Stimulated activated CD4-positive, alpha-beta T cell treated with anti-CD3 and anti-CD28 coated beads, TNF-alpha, amount 100 ng/mL, for 4 hours (primary cell): ENCODE data around the gene PPM1A.

Experiments
- DNase-seq, 3 experiments: peaks; one replicate each; pipeline ENCODE4 v3.0.0-alpha.2; 2020; ENCODE audit warnings: low read depth in 3 of 3

PPM1A gene

GRCh38 chr14:60248697-60249318 lies at the start of gene PPM1A:
TSS of gene PPM1A (plus strand) at chr14:60249221. CDS start at chr14:60282704, 33,483 bp downstream.
- peak; percentile 92 to 95 (median 93) for DNase-seq

- no peak for DNase-seq
These were observed 49.7 kb upstream of the PPM1A start for GRCh38 chr14:60199321-60199720.

GRCh38 chr14:60204104-60204842 lies 44.7 kb upstream of the PPM1A start:
- no peak for DNase-seq

DNA sequence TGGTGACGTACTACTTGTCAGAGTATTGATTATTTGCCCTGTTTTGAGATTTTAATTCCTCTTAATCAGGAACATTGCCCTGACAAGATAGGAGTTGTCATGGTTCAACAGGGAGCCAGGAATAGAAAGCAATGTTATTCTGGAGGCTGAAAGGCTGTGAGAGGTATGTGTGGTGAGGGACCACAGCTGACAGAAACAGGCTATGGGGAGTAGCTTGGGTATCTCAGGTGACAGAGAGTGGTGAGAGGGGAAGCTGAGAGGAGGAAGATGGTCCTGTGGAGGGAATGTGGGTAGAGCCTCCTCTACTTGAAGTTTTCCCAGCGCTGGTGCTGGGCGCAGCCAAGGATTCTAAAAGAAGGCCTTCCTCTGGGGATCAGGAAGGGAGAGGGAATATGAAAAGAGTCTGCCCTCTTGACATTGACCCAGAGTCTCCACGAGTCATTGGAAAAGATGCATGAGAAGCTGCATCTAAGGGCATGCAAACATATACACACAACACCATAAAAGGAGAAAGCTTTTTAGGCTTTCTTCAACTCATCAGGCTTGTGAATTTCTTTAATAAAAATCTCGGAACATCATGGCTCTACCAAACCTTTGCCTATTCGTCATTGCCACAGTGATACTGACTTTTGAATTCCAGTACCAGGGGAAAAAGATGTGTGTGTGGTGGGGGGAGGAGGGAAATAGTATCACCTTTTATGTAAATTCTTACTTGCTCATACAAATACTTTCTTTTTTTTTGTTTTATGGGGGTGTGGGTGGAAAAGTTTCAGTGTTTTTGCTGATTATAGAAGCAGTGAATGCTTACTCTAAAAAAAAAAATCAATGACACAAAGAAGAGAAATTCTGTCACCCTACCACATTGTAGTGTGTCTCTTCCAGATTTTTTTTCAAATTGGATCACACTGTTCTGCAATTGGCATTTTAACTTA lies 43.9 kb upstream of the PPM1A start:
- no peak for DNase-seq

DNA sequence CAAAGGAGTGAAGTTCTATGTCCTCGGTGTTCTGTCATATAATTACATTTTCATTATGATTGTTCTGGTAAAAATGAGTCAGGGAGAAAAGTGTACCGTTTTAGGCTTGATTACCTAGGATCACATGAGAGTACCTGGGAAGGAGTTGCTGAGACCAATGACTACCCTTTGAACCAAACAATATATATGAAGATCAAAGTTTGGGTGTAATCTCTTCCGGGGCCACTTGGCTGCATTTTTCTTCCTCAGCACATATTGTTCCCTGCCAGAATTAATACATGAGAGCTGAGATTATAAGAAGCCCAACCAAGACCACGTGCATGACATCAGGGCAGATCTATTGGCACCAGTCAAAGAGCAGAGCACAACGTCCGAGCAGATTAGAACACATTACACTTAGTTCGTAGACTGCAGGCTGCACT lies 42.8 kb upstream of the PPM1A start:
- no peak for DNase-seq

GRCh38 chr14:60206837-60207533 lies 42.0 kb upstream of the PPM1A start:
- DNase-seq, result no peak

- no peak for DNase-seq
These were observed 38.3 kb upstream of the PPM1A start for GRCh38 chr14:60210703-60211102.

- no peak for DNase-seq
These were observed 37.9 kb upstream of the PPM1A start for GRCh38 chr14:60211153-60211552.

DNA sequence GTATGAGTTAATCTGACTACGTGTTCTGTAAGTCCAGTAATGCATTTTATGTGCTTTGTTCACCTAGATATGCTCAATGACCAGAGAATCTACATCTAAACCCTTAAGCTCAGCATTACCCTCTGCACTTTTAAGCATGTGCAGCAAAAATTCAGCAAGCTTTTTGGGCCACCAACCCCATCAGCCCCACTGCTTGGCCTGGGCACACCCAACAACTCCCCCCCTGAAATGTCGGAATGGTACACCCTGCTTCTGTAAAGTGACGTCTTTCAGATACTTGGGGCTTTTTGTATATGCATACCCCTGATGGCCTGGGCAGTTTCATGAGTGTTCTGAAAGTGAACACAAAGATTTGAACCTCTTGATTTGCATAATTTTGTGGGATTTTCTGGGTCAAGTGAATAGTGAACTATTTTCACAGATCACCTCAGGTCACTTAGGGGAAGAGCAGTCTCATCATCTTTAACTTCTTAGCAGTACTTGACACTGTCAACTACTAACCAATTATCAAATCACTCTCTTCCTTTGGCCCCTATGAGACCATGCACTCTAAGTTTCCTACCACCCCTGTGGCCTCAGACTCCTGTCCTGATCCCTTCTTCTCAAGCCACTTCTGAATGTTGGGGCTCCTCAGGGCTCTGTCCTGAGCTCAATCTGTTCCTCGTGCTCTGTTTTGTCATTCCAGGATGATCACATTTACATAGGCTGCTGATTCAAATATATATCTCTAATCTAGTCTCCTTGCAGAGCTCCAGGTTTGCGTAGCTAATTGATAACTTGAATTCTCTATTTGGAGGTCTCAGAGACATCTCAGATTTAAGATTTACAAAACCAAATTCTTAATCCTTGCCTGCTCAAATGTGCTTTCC lies 36.3 kb upstream of the PPM1A start:
- DNase-seq, result no peak

DNA sequence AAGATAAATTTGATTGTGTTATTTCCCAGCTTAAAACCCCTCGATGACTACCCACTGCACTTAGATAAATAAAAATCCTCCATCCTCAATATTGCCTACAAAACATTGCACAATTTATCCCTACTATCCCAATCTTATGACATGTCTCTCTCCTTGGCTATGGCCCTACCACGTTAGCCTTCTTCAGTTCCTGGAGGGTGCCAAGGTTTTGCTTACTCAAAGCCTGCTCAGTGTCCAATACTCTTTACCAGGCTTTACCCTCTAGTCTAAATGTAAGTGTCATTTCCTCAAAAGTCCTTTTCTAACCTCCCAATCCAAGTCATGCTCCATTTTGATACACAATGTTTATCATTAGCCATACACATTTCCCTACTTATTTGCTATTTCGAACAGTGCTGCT lies 35.0 kb upstream of the PPM1A start:
- no peak for DNase-seq

- no peak for DNase-seq
These were observed 34.5 kb upstream of the PPM1A start for GRCh38 chr14:60214415-60215126.

- DNase-seq, result no peak
These were observed 33.9 kb upstream of the PPM1A start for GRCh38 chr14:60215127-60215444.

GRCh38 chr14:60215520-60216420 lies 33.3 kb upstream of the PPM1A start:
- DNase-seq, result no peak

GRCh38 chr14:60217713-60218112 lies 31.3 kb upstream of the PPM1A start:
- no peak for DNase-seq

GRCh38 chr14:60220084-60220483 lies 28.9 kb upstream of the PPM1A start:
- no peak for DNase-seq

GRCh38 chr14:60220917-60221316 lies 28.1 kb upstream of the PPM1A start:
- no peak for DNase-seq

GRCh38 chr14:60221457-60221856 lies 27.6 kb upstream of the PPM1A start:
- DNase-seq, result no peak

DNA sequence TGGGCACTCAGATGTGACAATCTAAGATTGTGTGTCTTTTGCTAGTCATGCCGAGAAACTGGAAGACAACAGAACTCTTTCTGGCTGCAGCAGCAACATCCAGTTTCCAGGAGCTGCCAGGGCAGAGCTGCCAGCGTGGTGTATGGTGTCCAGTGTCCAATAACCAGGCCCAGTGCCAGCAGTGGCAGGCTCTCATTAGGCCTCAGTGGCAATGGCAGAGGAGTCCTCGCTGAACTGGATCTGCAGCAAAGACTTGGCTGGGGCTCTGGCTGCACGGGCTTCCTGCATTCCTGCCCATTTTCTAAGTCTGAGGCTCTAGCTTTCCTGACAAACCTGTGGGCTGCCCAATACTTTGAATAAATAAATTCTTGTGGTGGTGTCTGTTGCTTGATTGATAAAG lies 26.2 kb upstream of the PPM1A start:
- no peak for DNase-seq

DNA sequence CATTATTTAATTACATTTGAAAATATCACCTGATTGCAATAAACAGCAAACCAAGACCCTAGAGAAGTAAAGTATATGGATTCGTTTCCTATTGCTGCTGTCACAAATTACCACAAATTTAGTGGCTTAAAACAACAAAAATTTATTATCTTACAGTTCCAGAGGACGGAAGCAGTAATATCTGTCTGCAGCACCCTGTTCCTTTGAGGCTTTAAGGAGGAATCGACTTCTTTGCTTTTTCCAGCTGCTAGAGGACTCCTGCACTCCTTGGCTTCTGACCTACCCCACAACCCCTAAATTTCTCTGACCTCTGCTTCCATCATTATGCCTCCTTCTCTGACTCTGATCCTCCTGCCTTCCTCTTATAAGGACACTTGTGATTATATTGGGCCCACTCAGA lies 23.8 kb upstream of the PPM1A start:
- DNase-seq, result no peak
